GM21381 (cell line): ENCODE measurements around the gene TIMM10B.

Experiments
- ATAC-seq: cut with Tn5 transposase; IDR thresholded peaks from one replicate; pipeline ENCODE4 v1.9.1; 2021; ENCODE audit warnings: mild to moderate bottlenecking, moderate library complexity; ENCODE audit not compliant: unreplicated experiment

The TIMM10B gene

GRCh38 chr11:6469599-6469998, 11.7 kb upstream of the TIMM10B start:
- no peak for ATAC-seq

- ATAC-seq = no peak
Observed at GRCh38 chr11:6472934-6473333, 8.4 kb upstream of the TIMM10B start.

GRCh38 chr11:6473451-6474412, 7.6 kb upstream of the TIMM10B start, which contains the start of gene TRIM3:
TSS of gene TRIM3 (minus strand) at chr11:6473941. CDS start at chr11:6465695, 8,246 bp downstream.
- peak; percentile 66 for ATAC-seq

- ATAC-seq = no peak
Observed at GRCh38 chr11:6474413-6474792, 6.9 kb upstream of the TIMM10B start.

GRCh38 chr11:6474806-6475500, 6.3 kb upstream of the TIMM10B start:
- ATAC-seq = no peak

- ATAC-seq = no peak
Observed at GRCh38 chr11:6475936-6476335, 5.4 kb upstream of the TIMM10B start.

- ATAC-seq = no peak
Observed at GRCh38 chr11:6476571-6476970, 4.7 kb upstream of the TIMM10B start.

- no peak for ATAC-seq
Observed at GRCh38 chr11:6480299-6480914, 894 bp upstream of the TIMM10B start.

GRCh38 chr11:6481924-6482275, 599 bp downstream of the TIMM10B start:
- ATAC-seq = peak; percentile 1

GRCh38 chr11:6482441-6482840, 1.1 kb downstream of the TIMM10B start:
- ATAC-seq = no peak

GRCh38 chr11:6483015-6483414, 1.7 kb downstream of the TIMM10B start:
- no peak for ATAC-seq

GRCh38 chr11:6485661-6486060, 4.4 kb downstream of the TIMM10B start:
- no peak for ATAC-seq

- no peak for ATAC-seq
Observed at GRCh38 chr11:6486256-6486655, 5.0 kb downstream of the TIMM10B start.

GRCh38 chr11:6486938-6487337, 5.6 kb downstream of the TIMM10B start:
- no peak for ATAC-seq

GRCh38 chr11:6488342-6488741, 7.0 kb downstream of the TIMM10B start:
- ATAC-seq = no peak

- no peak for ATAC-seq
Observed at GRCh38 chr11:6488821-6489220, 7.5 kb downstream of the TIMM10B start.

- no peak for ATAC-seq
Observed at GRCh38 chr11:6489306-6489705, 8.0 kb downstream of the TIMM10B start.

GRCh38 chr11:6497069-6497839, 16.0 kb downstream of the TIMM10B start, which contains the start of gene DNHD1:
TSS of gene DNHD1 (plus strand) at chr11:6497280. CDS start at chr11:6498216, 936 bp downstream.
- no peak for ATAC-seq

- ATAC-seq = no peak
Observed at GRCh38 chr11:6498121-6498520, 16.8 kb downstream of the TIMM10B start.

GRCh38 chr11:6498544-6498943, 17.2 kb downstream of the TIMM10B start:
- ATAC-seq = no peak

GRCh38 chr11:6502382-6502781, 21.1 kb downstream of the TIMM10B start:
- no peak for ATAC-seq
